Upper lobe of left lung (tissue), 4 donors: Measurements from ENCODE around the gene SRD5A1.

Experiments used
- CTCF ChIP-seq, 6 experiments: fragments of 450-650 bp in 4 of 6; fragments of 200-600 bp in 2 of 6; sonication (generic) in 2 of 6; IDR thresholded peaks; one replicate each; pipeline ENCODE4 v1.5.1; 2016 to 2019; ENCODE audit warnings: antibody characterized with exemption in 6 of 6
- EP300 ChIP-seq, 4 donors: sonication (generic); formaldehyde crosslinking; IDR thresholded peaks; one replicate each; pipeline ENCODE4 v1.5.1; 2017; ENCODE audit warnings: antibody characterized with exemption in 4 of 4, control low read depth in 2 of 4
- POLR2A ChIP-seq, 4 donors: fragments of 450-650 bp; IDR thresholded peaks; one replicate each; pipeline ENCODE4 v1.5.1; 2016 to 2017; ENCODE audit warnings: antibody characterized with exemption in 4 of 4, mild to moderate bottlenecking in 2 of 4
- POLR2AphosphoS5 ChIP-seq, 2 donors: sonication (generic); formaldehyde crosslinking; IDR thresholded peaks; one replicate each; pipeline ENCODE4 v1.5.1; 2017; ENCODE audit warnings: antibody characterized with exemption in 2 of 2

GRCh38 chr5:6632324-6632887 lies 834 bp upstream of the SRD5A1 start:
- TF ChIP-seq POLR2A (IDR thresholded peaks at IDR 0.05) = no peak
- peak in 1 of 6 experiments; percentile 22 for TF ChIP-seq CTCF (IDR thresholded peaks at IDR 0.05)
- no peak for TF ChIP-seq EP300 (IDR thresholded peaks at IDR 0.05)
- no peak for TF ChIP-seq POLR2AphosphoS5 (IDR thresholded peaks at IDR 0.05)
